OCI-LY3 (cell line): ENCODE data around the gene SP5.

Source experiments
- EZH2phosphoT487 ChIP-seq: fragments of 200-600 bp; shearing (Covaris generic); IDR thresholded peaks from 2 replicates; pipeline ENCODE4 v1.6.1; 2018; ENCODE audit warnings: antibody characterized with exemption, mixed run types, low read depth
- TF ChIP-seq, protein P1 (sequence below): fragments of 200-600, 300-600 bp; sonication (generic); IDR thresholded peaks from 2 replicates; pipeline ENCODE4 v1.5.1; 2014; ENCODE audit warnings: antibody characterized with exemption, low read length, low read depth

- TF ChIP-seq, protein P1, sequence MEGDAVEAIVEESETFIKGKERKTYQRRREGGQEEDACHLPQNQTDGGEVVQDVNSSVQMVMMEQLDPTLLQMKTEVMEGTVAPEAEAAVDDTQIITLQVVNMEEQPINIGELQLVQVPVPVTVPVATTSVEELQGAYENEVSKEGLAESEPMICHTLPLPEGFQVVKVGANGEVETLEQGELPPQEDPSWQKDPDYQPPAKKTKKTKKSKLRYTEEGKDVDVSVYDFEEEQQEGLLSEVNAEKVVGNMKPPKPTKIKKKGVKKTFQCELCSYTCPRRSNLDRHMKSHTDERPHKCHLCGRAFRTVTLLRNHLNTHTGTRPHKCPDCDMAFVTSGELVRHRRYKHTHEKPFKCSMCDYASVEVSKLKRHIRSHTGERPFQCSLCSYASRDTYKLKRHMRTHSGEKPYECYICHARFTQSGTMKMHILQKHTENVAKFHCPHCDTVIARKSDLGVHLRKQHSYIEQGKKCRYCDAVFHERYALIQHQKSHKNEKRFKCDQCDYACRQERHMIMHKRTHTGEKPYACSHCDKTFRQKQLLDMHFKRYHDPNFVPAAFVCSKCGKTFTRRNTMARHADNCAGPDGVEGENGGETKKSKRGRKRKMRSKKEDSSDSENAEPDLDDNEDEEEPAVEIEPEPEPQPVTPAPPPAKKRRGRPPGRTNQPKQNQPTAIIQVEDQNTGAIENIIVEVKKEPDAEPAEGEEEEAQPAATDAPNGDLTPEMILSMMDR: no peak
- no peak for TF ChIP-seq EZH2phosphoT487
Measured at GRCh38 chr2:170707821-170708795, 7.0 kb upstream of the SP5 start.
